ENCODE measurements around the gene COL4A2.

Gene COL4A2

DNA sequence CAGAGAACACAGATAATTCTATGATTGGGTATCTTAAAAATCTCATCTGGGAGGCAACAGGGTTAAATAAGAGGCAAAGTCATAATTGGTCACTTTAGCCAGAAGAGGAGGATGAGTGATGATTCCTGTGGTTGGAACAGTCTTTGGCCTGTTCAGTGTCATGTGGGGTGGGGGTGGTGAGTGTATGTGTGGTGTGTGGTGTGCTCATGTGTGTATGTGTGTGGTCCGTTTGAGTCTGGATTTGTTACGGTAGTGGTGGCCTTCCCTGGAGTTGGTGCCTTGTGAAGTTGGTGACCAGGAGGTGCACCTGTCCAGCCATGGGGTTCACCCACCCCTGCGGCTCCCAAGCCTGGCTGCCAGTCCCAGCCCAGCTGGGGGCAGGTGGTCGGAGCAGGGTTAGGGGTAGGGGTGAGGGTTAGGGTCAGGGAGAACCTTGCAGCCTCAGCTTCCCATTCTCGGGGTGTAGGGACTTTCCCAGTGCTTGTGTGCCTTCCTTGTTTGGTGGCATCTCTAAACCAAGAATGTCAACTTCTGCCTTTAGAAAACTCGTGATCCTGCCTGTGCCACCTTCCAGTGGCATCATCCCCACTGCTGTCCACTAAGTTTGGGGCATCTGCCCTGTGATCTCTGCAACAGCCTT is 156.9 kb downstream of the COL4A2 start:
- DNase-seq: no peak

DNA sequence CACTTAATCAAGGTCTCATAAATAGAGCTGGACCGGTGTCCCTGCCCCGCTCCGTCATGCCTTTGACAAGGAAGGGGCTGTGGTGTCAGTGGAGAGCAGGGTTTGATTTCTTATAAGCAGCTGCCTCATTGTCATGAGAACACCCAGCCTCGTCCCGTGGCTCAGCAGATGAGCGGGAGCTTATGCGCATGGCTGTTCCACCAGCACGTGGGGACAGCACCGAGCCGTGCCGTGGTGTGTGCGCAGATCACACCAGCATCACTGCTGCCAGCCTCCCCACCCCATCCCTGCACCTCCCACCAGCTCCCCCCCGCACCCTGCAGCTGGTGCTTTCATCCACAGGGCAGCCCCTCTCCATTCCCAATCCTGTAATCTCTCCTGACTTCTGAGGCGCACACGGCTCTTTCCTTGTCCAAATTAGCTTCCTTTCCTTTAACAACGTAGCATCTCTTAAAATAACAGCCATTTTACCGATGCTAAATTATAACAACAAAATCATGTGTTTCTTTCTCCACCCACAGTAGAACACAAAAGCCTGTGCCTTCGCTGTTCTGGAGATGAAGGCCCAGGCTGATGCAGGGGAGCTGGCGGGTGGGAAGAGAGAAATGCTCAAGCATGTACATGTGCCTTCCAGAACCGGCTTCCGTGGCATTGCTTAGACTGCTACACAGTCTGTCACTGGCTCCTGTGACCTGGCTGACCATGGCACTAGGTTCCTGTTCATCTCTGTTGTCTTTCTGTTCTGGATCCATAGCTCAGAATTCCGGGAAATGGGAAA is 157.7 kb downstream of the COL4A2 start:
- no peak for DNase-seq

DNA sequence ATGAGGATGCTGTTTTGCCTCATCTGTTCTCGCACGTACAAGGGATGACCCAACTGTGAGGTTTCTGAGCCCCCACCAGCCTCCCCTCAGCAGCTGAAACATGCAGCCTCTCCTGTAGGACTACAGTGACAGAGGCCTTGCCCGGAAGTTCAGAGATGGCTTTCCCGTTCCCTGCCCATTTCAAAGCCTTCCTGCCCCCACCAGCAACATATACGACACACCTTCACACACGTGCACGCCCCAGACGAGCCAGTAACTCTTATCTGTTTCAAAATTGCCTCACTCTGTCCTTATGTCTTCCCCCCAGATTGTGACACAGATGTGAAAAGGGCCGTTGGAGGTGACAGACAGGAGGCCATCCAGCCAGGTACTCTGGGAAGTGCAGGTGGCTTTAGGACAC is 158.6 kb downstream of the COL4A2 start:
- no peak for DNase-seq

DNA sequence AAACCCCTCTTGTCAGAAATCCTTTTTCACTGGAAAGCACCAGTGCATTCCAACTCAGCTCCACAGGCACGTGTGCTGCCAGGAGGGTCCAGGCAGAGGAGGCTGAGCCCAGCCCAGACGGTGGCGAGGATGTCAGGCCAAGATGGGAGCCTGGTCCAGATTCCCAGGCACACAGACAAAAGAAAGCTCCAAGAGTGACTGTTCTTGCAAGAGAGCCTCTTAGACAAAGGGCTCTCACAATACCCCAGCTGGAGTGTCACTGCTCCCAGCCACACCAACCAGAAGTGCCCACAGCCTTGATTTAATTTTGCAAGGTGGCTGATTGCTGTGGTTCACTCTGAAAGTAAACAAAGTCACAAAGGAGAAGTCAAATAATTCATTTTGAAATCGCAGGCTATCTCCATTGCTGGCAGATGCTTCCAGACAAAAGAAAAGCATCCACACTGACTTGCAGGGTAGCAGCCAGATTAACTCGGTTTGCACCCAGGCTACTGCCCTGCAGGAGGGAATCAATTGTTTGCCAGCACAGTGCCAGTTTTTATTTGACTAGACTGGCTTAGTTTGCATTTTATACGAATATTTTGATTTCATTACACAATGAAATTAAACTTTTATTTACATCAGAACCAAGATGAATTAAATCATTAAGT is 159.3 kb downstream of the COL4A2 start:
- no peak for DNase-seq

DNA sequence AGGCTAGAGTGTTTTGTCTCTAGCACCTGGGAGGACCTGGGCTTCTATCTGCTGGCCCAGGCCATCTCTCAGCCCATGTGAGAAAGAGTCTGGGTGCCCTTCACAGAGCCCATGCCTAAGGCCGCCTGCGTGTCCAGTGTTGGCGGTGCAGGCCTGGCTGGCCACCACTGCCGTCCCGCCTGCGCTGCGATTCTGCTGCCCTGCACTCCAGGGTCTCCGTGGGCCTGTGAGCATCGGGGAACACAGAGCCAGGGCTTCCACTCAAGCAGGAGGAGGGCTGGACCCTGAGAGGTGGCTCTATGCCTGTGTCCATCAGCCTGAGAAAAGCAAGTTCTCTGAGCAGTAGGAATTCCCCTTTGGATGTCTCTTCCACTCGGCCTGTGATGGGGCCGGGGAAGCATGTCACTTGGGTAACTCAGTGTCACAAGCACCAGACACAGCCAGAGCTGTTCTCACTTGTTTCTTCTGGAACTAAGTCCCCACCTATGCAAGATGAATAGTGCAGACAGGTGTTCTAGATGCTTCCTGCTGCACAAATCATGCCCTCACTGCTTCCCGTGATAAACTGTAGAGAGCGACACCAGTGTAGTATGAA is 160.5 kb downstream of the COL4A2 start:
- no peak for DNase-seq

DNA sequence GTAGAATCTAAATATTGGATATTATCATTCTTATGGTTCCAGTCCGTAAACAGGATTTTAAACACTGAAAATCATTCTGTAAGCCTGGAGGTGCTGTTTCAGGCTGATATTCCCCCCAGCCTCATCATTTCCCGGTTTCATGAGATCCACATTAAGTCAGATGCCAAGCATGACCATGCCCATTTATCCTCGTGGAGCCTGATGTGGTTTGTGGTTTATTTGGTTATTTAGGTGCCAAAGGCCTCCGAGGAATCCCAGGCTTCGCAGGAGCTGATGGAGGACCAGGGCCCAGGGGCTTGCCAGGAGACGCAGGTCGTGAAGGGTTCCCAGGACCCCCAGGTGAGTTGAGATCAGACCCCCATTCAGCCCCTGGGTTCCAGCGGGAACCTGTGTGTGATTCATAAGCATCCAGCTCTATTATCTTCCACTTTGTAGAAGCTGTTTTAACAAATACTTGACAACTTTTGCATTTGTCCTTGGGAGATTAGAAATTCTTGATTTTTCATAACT is 162.0 kb downstream of the COL4A2 start:
- DNase-seq: no peak

DNA sequence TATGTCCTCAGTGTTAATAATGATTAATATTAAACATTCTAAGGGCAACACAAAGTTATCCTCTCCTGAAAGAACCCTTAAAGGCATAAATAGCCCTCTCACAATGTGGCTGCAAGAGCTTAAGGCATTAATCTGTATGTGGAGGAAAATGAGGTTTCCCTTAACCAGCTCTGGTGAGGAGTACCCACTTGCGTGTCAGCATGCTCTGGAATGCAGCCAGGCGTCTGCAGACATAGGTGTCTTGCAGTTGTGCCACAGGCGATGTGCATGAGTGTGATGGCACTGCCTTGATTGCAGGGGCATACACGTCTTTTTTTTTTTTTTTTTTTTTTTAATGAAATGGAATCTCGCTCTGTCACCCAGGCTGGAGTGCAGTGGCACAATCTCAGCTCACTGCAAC is 162.5 kb downstream of the COL4A2 start:
- no peak for DNase-seq

DNA sequence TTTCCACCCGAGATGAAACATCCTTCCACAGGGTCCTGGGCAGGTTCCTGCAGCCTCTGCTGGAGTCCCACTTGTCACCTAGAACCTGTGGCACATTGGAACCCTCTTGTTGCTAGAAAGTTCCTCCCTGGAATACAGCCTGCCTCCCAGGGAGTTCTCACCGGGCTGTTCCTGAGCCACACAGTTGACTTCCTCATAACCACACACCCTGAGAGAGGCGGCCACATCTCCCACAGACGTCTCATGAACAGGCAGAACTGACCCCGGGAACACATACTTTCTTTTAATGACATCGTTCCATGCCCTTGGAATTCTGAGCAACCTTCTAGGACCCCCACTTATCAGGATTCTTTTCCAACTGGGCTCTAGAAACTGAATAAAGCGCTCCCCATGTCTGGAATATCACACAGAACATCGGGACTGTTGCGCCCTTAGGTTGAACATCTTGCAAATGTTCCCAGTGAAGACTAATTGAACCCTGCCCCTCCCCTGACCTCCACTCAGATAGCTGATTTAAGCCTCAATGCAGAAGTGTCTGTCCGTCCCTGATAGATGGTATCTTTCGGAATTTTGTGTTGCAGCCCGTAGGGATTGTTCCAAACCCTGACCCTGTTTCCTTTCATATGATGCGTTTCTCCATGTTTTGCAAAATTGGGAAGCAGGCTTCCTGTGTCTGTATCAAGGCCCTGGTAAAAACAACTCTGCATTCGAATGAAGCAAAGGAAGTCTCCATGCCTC is 163.4 kb downstream of the COL4A2 start:
- no peak for DNase-seq

DNA sequence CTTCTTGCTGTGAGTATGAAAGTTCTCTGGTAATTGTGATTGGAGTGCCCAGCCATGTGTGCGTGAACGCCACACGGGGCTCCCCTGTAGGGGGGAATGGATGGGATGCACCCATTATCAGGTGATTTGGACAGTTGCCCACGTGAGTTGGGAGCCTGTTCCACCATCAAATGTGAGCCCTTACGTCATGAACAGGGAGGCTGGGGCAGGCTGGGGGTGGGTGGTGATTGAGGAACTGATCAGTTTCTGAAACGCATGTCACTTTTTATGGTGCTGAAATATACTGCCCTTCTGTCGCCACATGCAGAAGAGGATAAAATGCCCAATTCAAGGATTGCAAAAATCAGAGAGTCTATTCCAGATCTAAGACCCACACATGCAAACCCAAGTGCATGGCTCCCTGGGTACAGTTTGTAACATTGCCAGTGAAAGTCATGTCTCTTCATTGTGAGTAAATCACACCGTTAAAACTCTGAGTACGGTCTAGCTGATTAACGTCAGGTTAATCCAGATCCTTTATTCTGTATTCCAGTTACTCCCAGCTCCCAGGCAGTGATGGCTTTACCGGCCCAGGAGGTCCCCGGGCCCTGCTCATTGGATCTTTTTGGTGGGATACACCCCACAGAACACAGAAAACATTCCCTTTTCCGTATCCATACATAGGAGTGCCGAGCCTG is 164.2 kb downstream of the COL4A2 start:
- DNase-seq: no peak

DNA sequence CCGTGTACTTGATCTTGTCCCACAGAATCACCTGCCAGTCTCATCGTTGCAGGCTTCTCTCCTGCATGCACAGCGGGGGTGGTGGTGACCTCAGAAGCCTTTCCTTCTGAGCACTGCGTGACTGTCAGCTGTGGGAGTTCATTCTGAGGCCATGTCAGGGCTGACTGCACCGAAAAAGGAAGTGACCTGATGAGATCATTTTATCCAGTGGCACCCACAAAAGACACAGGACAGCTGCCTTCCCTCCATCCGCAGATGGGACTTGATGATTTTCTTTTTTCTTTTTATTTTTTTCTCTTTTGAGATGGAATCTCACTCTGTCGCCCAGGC is 164.7 kb downstream of the COL4A2 start:
- DNase-seq: no peak

DNA sequence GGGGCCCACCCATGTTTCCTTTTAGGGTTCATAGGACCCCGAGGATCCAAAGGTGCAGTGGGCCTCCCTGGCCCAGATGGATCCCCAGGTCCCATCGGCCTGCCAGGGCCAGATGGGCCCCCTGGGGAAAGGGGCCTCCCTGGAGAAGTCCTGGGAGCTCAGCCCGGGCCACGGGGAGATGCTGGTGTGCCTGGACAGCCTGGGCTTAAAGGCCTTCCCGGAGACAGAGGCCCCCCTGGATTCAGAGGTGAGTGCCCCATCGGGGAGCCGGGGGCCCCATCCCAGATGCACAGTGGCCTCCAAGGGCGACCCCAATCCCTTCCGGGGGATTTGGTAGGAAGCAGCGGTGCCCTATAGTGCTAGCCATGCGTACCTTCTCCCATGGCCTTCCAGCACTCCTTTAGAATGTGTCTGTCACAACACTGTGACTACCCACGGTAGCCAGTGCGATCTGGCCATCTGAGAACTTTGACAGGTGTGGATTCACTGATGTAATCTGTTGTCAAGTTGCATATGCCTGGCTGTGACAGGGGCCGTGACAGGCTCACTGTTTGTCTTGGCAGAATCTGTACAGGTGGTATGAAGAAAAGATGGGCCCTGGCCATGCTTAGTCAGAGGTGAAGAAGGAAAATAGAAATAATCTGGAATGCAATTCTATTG is 165.9 kb downstream of the COL4A2 start:
- no peak for DNase-seq

DNA sequence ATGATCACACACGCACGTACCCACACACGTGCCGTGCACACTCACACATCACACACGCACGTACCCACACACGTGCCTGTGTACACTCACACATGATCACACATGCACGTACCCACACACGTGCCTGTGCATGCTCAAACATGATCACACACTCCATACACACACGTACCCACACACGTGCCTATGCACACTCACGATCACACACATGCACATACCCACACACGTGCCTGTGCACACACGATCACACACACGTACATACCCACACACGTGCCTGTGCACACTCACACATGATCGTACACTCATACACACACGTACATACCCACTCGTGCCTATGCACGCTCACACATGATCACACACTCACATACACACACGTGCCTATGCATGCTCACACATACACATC is 167.6 kb downstream of the COL4A2 start:
- DNase-seq: no peak

DNA sequence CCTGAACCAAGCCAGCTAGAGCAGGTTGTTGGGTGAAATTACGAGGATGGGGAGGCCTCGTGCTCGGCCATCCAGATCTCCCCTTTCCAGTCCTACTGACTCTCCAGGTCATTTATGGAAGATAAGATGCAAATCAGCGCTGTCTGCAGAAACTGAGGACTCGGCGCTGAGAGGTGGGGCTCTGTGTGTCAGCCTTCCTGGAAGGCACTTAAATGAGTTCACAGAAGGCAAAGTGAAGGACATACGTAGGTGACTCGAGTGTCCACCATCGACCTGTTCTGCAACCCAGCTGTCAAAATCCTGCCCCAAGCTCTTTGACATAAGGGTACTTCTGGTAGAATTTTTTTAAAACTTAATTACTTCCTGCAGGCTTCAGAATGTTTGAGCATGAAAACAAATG is 168.0 kb downstream of the COL4A2 start:
- DNase-seq: no peak

DNA sequence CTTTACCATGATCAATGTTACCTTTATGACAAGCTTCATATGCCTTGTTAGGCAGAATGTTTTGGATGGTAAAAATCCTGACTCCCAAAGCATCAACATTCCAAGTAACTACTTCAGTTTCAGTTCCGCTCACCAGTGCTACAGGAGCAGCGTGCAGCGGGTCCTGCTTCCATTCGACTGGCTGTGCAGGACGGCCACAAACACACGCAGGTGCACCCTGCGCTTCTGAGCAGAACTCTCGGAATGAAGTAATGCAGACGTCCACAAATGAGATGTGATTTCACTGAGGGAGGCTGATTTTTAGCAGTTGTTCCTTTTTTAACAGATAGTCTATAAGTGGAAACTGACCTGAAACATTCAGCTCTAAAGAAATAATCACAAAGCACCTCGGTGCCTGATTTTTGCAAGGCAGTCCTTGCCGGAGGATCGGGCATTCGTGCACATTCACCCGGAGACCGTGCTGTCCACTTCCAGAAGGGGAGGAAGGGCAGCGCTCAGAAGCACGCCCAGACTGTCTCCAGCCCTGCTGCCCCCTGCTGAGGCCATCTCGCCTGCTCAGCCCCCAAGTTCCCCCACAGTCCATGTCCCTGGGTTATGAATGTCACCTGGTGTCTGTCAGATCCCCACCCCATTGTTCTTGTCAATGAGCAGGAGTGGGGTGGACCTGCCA is 168.6 kb downstream of the COL4A2 start:
- no peak for DNase-seq

DNA sequence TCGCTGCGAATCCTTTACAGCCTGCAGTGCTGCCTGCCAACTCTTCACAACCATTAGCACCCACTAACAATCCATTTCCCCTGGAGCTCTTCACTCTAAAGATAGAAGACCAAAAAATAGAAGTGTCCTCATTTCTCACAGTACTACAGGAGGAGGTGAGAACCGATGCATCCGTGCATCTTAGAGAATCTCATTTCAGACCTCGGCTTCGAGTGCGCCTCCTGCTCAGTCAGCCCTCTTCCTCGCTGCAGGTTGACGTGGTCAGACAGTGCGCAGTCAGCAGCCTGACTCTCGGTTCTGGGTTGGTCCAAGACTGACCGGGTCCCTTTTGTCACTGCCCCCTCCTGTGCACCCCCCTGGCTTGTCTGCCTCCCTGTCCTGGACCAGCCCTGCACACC is 169.1 kb downstream of the COL4A2 start:
- no peak for DNase-seq

DNA sequence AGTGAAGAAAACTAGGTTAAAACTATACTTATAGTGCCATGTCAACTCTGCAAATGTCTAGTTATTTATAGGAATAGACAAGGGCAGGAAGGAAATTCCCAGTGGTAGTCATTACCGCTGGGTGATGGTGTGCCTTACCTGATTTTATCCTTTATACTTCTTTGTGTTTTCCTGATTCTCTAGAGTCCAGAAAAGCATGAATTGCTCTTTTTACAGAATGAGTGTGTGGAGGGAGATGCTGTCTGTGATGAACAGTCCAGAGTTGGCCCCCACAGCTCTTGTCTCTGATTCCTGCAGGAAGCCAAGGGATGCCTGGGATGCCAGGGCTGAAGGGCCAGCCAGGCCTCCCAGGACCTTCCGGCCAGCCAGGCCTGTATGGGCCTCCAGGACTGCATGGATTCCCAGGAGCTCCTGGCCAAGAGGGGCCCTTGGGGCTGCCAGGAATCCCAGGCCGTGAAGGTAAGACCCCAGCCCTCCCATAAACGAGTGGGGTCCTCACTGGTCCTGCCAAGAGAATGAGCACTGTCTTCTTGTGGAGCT is 170.7 kb downstream of the COL4A2 start:
- no peak for DNase-seq

DNA sequence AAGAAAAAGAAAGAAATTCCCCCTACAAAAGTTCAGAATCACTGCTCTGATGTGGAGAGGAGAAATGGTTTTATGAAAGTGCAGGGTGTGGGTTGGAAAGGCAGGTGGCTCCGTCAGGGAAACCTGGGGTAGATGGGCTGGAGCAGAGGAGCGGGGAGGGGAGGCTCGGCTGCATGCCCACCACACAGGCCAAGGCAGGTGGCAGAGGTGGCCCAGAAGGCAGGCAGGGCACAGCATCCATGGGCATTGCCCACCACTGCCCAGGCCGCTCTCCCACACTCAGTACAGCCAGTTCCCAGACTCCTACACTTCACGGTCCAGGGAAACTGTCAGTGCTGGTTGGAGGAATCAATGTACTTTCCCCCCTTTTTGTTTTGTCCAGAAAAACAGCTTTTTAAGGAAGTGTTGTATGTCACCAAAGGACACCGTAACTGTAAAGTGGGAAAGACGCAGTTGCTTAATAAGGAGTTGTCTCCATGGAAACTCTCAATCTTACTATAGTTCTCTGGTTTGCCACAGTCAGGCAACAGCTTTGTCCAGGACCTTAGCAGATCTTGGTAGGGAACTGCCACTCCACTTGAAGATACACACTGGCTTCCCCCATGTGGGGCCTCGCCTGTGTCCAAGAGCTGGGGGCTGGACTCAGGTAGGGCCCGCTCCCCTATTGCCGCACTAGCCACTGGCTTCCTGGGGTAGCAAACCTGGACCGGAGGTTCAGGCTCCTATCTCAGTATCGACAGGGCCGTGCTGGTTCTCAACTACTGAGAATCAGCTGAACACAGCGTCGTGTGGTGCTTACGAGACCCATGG is 171.5 kb downstream of the COL4A2 start:
- no peak for DNase-seq

DNA sequence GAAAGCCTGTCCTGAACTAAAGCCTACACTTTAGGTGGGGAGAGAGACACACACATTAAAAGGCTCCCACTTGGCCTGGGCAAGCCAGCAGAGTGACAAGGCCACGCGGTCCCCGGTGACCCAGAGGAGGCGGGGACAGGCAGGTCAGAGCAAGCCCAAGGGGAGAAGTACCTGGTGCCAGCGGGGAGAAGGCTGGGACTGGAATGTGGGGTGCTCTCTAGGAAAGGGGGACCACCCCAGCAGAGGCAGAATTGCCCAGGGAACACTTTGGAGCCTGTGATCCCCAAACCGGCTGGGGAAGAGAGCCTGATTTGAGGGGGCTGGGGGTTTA is 172.1 kb downstream of the COL4A2 start:
- no peak for DNase-seq

DNA sequence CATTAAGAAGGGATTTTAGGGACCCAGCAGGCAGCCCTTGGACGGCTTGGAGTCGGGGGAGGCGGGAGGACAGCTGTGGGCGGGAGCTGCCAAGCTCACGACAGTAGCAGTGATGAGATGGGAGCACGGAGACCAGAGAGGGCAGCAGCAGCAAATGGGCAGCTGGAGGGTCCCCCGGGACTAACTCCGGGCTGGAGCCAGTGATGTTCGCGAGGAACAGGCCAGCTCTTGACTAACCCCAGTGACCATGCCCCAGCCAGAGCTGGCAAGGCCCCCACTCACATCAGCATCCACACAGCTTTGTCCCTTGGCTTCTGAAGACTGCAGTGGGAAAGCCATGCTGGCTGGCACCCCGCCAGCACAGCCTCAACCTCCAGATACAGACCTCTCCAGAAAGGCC is 172.6 kb downstream of the COL4A2 start:
- DNase-seq: no peak

DNA sequence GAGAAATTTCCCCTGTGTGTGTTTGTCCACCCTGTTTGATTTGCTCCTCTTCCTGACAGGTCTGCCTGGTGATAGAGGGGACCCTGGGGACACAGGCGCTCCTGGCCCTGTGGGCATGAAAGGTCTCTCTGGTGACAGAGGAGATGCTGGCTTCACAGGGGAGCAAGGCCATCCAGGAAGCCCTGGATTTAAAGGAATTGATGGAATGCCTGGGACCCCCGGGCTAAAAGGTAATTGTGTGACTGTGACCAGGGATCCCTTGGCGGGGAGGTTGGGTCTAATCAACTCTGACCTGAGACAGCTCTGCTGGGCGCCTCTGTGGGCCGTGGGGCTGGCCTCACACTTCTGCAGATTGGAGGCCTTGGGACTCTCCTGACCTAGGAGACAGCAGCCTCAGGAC is 173.1 kb downstream of the COL4A2 start:
- no peak for DNase-seq
